CD4-positive, alpha-beta T cell (primary cell): ENCODE results near the gene LGI1. TPM values are rescaled to one million over a fixed set of nuclear protein-coding genes. Genes with fewer than 3 reads are reported as not detected.

Experiments
- ATAC-seq: fragments of 200-7000 bp; cut with Tn5 transposase; one replicate; pipeline ENCODE4 v1.10.0; 2022; ENCODE audit warnings: mild to moderate bottlenecking; ENCODE audit not compliant: poor library complexity
- CTCF ChIA-PET: fragments of 350-600 bp; sonication (Branson Sonifier 250); formaldehyde crosslinking; loops from one replicate; lab custom pipeline; 2021; ENCODE audit warnings: antibody characterized with exemption, inconsistent platforms; lab: Charles Lee
- POLR2A ChIA-PET: fragments of 350-600 bp; sonication (Branson Sonifier 250); formaldehyde crosslinking; loops from one replicate; lab custom pipeline; 2021; ENCODE audit warnings: antibody characterized with exemption, inconsistent platforms; lab: Charles Lee
- DNase-seq, 14 experiments: peaks; one replicate each; pipeline ENCODE4 v3.0.0-alpha.2; 2013 to 2020; ENCODE audit warnings: mixed read lengths in 2 of 14
- H3K27ac ChIP-seq, 2 donors: one replicate each; pipeline versions ENCODE4 v1.5.1 to v1.7.0; 2013; ENCODE audit warnings: low read length in 2 of 2, low read depth in 1 of 2, mild to moderate bottlenecking in 1 of 2
- H3K27me3 ChIP-seq, 2 experiments: 1 replicate in 1 of 2; 2 replicates in 1 of 2; pipeline versions ENCODE4 v1.6.1 to v1.7.0; 2013; ENCODE audit warnings: low read length in 2 of 2, control low read depth in 1 of 2, mild to moderate bottlenecking in 1 of 2, moderate library complexity in 1 of 2; ENCODE audit not compliant: insufficient read depth in 2 of 2, control insufficient read depth in 1 of 2
- H3K36me3 ChIP-seq: one replicate; pipeline ENCODE4 v1.6.1; 2013; ENCODE audit warnings: low read length, control low read depth; ENCODE audit not compliant: insufficient read depth
- H3K4me1 ChIP-seq: one replicate; pipeline ENCODE4 v1.6.1; 2013; ENCODE audit warnings: low read length, control low read depth; ENCODE audit not compliant: insufficient read depth
- H3K4me3 ChIP-seq: one replicate; pipeline ENCODE4 v1.5.1; 2013; ENCODE audit warnings: mild to moderate bottlenecking, low read length, moderate library complexity
- H3K9me3 ChIP-seq, 2 experiments: 1 replicate in 1 of 2; 2 replicates in 1 of 2; pipeline versions ENCODE4 v1.6.1 to v1.7.0; 2013; ENCODE audit warnings: low read length in 2 of 2, mild to moderate bottlenecking in 2 of 2, control low read depth in 1 of 2, moderate library complexity in 1 of 2; ENCODE audit not compliant: control insufficient read depth in 1 of 2, insufficient read depth in 1 of 2
- H3K27ac Mint-ChIP-seq: one replicate; pipeline ENCODE4 v1.8.0; 2020; ENCODE audit warnings: mixed read lengths
- H3K27me3 Mint-ChIP-seq: one replicate; pipeline ENCODE4 v1.8.0; 2021; ENCODE audit warnings: mixed read lengths
- H3K36me3 Mint-ChIP-seq: one replicate; pipeline ENCODE4 v1.8.0; 2021; ENCODE audit warnings: low read depth, mixed read lengths
- H3K4me1 Mint-ChIP-seq: one replicate; pipeline ENCODE4 v1.8.0; 2021; ENCODE audit warnings: low read depth, mixed read lengths
- H3K4me3 Mint-ChIP-seq: one replicate; pipeline ENCODE4 v1.8.0; 2020; ENCODE audit warnings: mild to moderate bottlenecking, mixed read lengths
- H3K9me3 Mint-ChIP-seq: one replicate; pipeline ENCODE4 v1.8.0; 2020; ENCODE audit warnings: mixed read lengths
- CTCF ChIP-seq: fragments of 200-600 bp; IDR thresholded peaks from one replicate; pipeline ENCODE4 v1.8.0; 2022; ENCODE audit warnings: antibody characterized with exemption, mild to moderate bottlenecking
- intact Hi-C, 2 experiments: fragments of 100-400 bp; cut with DNase I in 1 of 2; cut with micrococcal nuclease in 1 of 2; formaldehyde crosslinking; loops; one replicate each; pipeline versions ENCODE4 v1.15.1 to v1.9.0; 2023 to 2025; cut with DNase I, micrococcal nuclease
- total RNA-seq, 174 experiments: library from RNA in 2 of 174; stranded (reverse) in 2 of 174; gene quantifications; one replicate each; pipeline ENCODE4 v1.2.3 and lab custom pipeline; 2021 to 2026

LGI1 gene
- total RNA-seq, 2 experiments from 2014 or later = not detected

- no peak for ATAC-seq
- CTCF ChIA-PET = no interaction called here
Measured at GRCh38 chr10:93773705-93774104, 16.0 kb downstream of the LGI1 start.

GRCh38 chr10:93775356-93775755, 17.6 kb downstream of the LGI1 start:
- CTCF ChIA-PET = no interaction called here
- Histone ChIP-seq H3K4me1 (no peaks in the 10 kb centered on the region), H3K9me3 (no peaks in the 10 kb centered on the region), H3K36me3 (no peaks in the 10 kb centered on the region), H3K27ac (no peak overlapping the region), H3K27me3 (peaks cover 0 to 13% of the 10 kb centered on the region in 2 experiments), H3K4me3 (no peak overlapping the region)
- Mint-ChIP-seq H3K4me1 (no peaks in the 10 kb centered on the region), H3K4me3 (no peak overlapping the region), H3K27me3 (peaks cover 47% of the 10 kb centered on the region), H3K27ac (no peak overlapping the region), H3K9me3 (no peaks in the 10 kb centered on the region), H3K36me3 (no peaks in the 10 kb centered on the region)
- intact Hi-C loops = no loop called here
- DNase-seq (no peak), ATAC-seq (no peak)
- TF ChIP-seq CTCF = no peak
- POLR2A ChIA-PET = no interaction called here

More at GRCh38 chr10:93773705-93774104, 16.0 kb downstream of the LGI1 start:
- Mint-ChIP-seq H3K4me3 (no peak overlapping the region), H3K36me3 (no peaks in the 10 kb centered on the region), H3K27ac (no peak overlapping the region), H3K27me3 (peaks cover 58% of the 10 kb centered on the region), H3K4me1 (no peaks in the 10 kb centered on the region), H3K9me3 (no peaks in the 10 kb centered on the region)
- Histone ChIP-seq H3K9me3 (no peaks in the 10 kb centered on the region), H3K27me3 (peaks cover 0 to 13% of the 10 kb centered on the region in 2 experiments), H3K4me1 (no peaks in the 10 kb centered on the region), H3K36me3 (no peaks in the 10 kb centered on the region), H3K4me3 (no peak overlapping the region), H3K27ac (no peak overlapping the region)
- TF ChIP-seq CTCF = no peak
- no peak for DNase-seq
- intact Hi-C loops = no loop called here
- POLR2A ChIA-PET = no interaction called here

- Mint-ChIP-seq H3K36me3 (no peaks in the 10 kb centered on the region), H3K27ac (no peak overlapping the region), H3K4me3 (no peak overlapping the region), H3K9me3 (no peaks in the 10 kb centered on the region), H3K4me1 (no peaks in the 10 kb centered on the region), H3K27me3 (peaks cover 45% of the 10 kb centered on the region)
- ATAC-seq (no peak), DNase-seq (no peak)
- Histone ChIP-seq H3K36me3 (no peaks in the 10 kb centered on the region), H3K27me3 (peaks cover 0 to 15% of the 10 kb centered on the region in 2 experiments), H3K4me3 (no peak overlapping the region), H3K27ac (no peak overlapping the region), H3K4me1 (no peaks in the 10 kb centered on the region), H3K9me3 (no peaks in the 10 kb centered on the region)
- intact Hi-C loops = no loop called here
- POLR2A ChIA-PET = no interaction called here
- CTCF ChIA-PET = no interaction called here
- TF ChIP-seq CTCF = no peak
Measured at GRCh38 chr10:93777092-93777491, 19.4 kb downstream of the LGI1 start.
